Activated T-helper 9 cell treated with anti-CD3 and anti-CD28 coated beads, Interleukin-2, amount 50 U/mL, for 16 hours (primary cell): ENCODE data around the gene OR1L6.

ENCODE experiments used
- DNase-seq: peaks from one replicate; pipeline ENCODE4 v3.0.0-alpha.2; 2020; ENCODE audit warnings: low read depth

Gene OR1L6

GRCh38 chr9:122742003-122742402, at the start of gene OR1L6:
Gene OR1L6 (plus strand): TSS chr9:122742303. CDS start chr9:122749848, 7,545 bp downstream.
- DNase-seq, result no peak

GRCh38 chr9:122695696-122696095, 46.4 kb upstream of the OR1L6 start:
- no peak for DNase-seq

- DNase-seq, result no peak
Observed at GRCh38 chr9:122718038-122718437, 24.1 kb upstream of the OR1L6 start.

GRCh38 chr9:122719218-122719617, 22.9 kb upstream of the OR1L6 start:
- DNase-seq, result no peak

- DNase-seq, result no peak
Observed at GRCh38 chr9:122723690-122724089, 18.4 kb upstream of the OR1L6 start, which contains the start of gene OR1L4. Gene OR1L4 (plus strand): TSS chr9:122723990. CDS start chr9:122723990, 0 bp downstream.

- DNase-seq, result no peak
Observed at GRCh38 chr9:122754825-122755224, 12.7 kb downstream of the OR1L6 start.

- DNase-seq, result no peak
Observed at GRCh38 chr9:122767817-122768216, 25.7 kb downstream of the OR1L6 start.

GRCh38 chr9:122777052-122777451, 34.9 kb downstream of the OR1L6 start:
- no peak for DNase-seq

- DNase-seq, result no peak
Observed at GRCh38 chr9:122777935-122778627, 36.0 kb downstream of the OR1L6 start.

- DNase-seq, result no peak
Observed at GRCh38 chr9:122779181-122779580, 37.1 kb downstream of the OR1L6 start.

GRCh38 chr9:122780026-122780425, 37.9 kb downstream of the OR1L6 start:
- DNase-seq, result no peak

- DNase-seq, result no peak
Observed at GRCh38 chr9:122781671-122782070, 39.6 kb downstream of the OR1L6 start.

GRCh38 chr9:122785269-122785668, 43.2 kb downstream of the OR1L6 start:
- no peak for DNase-seq

- DNase-seq, result no peak
Observed at GRCh38 chr9:122786338-122786737, 44.2 kb downstream of the OR1L6 start.

- DNase-seq, result no peak
Observed at GRCh38 chr9:122788831-122789230, 46.7 kb downstream of the OR1L6 start, which contains the start of gene OR5C1. Gene OR5C1 (plus strand): TSS chr9:122788933. CDS start chr9:122788933, 0 bp downstream.

GRCh38 chr9:122789256-122790046, 47.3 kb downstream of the OR1L6 start:
- DNase-seq, result no peak

- no peak for DNase-seq
Observed at GRCh38 chr9:122791872-122792669, 50.0 kb downstream of the OR1L6 start.

GRCh38 chr9:122797316-122798063, 55.4 kb downstream of the OR1L6 start:
- no peak for DNase-seq
